NCI-H128 (cell line): ENCODE results near the gene DCLK1.

Experiments
- DNase-seq: peaks from one replicate; lab custom pipeline; 2025; ENCODE audit not compliant: unreplicated experiment; lab: John Stamatoyannopoulos, UW

DCLK1 gene

GRCh38 chr13:35792911-35793310 is 338.3 kb downstream of the DCLK1 start:
- no peak for DNase-seq

GRCh38 chr13:35792021-35792420 is 339.2 kb downstream of the DCLK1 start:
- no peak for DNase-seq

GRCh38 chr13:35791184-35791851 is 339.9 kb downstream of the DCLK1 start:
- DNase-seq = no peak

DNA sequence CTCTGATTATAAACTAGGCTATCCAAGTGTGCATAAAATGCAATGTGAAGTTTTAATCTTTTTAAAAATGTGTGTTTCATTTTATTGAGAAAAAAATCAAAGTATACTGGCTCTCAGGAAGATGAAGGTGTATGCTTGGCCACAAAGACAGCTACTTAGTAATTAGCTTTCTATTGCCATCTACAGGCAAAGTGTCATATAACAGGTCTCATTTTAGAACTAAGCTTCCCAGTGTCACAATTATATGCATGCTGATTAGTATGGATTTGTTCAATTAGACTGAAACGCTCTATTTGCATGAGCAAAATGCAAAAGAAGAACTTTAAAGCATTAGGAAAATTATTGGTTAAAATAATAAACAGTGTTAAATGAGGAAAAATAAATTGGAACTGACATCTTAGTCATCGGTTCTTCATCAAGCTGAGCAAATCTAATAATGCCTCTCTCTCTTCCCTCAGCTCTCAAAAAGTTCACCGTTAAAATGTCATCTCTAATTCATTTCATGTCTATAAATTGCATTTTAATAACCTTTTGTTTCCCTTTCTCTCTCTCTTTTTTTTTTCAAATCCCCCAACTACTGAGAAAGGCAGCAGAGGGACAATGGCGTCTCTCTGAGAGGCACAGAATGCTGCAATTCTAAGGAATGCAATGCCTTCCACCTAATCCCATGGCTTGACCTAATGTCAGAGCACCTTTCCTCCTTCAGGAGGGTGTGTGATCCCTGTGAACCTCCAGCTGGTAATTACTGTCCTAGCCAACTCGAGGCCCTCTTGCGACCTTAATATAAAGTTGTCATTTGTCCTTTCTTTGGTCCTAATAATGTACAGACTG is 341.6 kb downstream of the DCLK1 start:
- DNase-seq = peak; percentile 6

DNA sequence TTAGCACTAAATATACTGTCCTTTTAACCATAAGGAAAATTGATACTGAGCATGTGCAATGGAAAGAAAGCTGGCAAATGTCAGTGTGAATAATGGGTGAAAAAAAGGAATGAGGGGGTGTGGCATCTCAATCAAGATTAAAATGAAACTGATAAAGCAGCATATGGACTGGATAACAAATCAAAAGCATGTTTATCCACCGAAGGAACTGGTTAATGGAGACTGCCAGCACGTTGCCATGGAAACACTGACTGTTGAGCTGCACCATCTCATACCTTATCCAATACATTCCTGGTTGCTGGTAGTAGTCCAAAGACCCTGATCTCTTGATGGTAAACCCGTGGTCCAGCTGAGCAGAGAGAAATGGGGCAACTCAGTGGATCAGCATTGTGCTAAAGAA is 343.2 kb downstream of the DCLK1 start:
- DNase-seq = no peak

DNA sequence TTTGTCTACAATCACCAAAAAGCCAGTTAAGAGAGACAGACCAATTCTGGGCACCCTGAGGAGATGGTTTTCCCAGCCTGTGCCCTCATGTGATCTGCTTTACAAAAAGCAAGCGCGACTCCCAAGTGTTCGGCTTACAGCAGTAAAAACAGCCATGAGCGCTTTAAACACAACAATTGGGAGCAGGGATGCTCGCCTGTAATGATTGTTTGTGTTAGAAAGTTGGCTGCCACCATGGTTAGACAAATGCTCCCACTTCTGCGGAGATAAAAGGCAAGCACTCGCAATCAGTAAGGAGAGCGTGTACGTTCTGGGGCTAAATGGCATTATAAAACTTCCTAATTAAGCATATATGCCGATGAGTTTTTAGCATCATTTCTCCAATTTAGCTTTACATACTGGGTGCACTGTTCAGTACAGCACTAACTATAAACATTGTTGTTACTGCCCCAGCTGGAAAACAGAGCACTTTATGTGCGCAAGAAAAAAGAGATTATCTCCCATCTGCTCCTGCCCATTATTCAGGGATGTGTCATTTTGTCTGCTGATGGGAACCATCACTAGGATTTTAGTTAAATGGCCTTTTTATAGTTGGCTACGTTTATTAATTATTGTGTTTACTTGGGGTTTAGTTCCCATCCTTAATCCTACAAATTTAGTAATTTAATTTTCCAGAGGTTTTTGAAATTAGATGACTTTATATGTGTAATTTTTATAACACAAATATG is 345.4 kb downstream of the DCLK1 start:
- no peak for DNase-seq

DNA sequence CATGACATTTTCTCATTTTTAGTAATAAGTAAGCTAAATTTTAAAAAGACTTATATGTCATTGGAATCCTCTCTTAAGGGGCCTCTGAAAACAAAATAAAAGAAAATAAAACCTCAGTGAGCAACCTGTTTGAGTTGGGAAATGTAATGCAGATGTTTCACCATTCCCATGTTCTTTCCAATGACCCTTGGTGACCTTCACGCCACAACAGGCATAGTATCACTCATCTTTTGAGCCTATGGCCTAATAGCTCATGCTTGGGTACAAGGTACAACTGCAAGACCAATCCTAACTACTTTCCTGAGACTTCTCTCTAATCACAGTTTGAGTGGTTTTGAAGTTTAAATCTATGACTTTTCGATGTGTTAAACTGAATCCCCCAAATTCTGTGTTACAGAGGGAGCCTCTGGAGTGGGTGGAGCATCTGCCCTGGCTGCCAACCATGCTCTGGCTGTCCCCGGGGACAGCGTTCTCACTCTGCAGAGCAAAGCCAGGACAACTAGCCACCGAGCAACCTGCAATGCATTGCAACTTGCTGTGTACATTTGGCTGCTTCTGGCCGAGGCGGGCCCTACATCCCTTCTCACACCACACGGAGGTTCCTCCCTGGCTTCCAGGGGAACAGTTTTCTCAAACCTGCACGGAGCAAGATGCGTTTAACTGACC is 346.8 kb downstream of the DCLK1 start:
- DNase-seq = no peak

DNA sequence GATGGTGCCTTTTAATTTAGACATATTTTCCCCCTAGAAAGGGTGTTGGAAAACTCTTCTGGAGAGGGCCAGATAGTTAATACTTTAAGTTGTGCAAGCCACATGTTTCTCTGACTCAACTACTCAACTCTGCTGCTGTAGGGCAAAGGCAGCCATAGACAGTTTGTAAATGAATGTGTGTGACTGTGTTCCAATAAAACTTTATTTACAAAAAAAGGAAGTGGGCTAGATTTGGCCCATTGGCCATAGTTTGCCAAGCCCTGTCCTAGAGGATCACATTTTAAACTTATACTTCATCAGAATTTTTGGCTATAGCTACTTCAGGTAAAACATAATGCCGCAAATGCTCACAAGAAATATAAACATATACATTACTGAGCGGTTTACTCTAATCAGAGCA is 348.4 kb downstream of the DCLK1 start:
- DNase-seq = no peak

- DNase-seq = no peak
Measured at GRCh38 chr13:35781036-35782000, 349.9 kb downstream of the DCLK1 start.

DNA sequence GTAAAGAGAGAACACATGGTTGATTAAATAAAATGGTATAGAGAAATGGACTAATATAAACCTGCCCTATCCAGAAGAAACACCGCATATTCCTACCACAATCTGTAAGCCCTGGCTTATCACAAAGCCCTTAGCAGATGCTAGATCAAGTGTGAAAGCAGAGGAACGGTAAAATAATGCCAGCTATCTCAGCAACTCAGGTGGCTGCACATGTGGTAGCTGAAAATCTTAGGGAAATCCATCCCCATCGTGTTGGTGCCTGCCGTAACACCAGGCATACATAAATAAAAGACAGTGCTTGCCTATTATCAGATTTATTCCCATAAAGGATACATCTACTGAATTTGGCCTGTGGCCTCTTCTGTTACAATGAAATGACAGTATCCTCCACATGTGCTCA is 350.6 kb downstream of the DCLK1 start:
- DNase-seq = no peak

DNA sequence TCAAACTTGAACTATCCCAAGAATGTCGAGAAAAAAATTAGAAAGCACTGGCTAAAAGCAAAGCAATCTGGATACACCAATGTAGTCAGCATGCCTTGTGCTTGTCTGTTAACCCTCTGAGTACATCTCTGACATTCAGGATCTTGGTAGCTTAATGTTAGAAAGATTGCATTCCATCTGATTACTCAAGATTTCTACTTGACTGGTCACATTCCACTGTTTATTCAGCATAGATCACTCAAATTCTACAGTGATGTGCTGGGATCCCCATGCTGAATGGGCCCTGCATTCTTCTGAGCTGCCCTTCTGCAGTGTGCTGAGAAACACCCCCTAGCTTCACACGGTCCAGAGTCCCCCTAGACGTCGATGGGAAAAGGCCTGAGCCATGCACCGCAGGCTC is 359.3 kb downstream of the DCLK1 start:
- DNase-seq = no peak

DNA sequence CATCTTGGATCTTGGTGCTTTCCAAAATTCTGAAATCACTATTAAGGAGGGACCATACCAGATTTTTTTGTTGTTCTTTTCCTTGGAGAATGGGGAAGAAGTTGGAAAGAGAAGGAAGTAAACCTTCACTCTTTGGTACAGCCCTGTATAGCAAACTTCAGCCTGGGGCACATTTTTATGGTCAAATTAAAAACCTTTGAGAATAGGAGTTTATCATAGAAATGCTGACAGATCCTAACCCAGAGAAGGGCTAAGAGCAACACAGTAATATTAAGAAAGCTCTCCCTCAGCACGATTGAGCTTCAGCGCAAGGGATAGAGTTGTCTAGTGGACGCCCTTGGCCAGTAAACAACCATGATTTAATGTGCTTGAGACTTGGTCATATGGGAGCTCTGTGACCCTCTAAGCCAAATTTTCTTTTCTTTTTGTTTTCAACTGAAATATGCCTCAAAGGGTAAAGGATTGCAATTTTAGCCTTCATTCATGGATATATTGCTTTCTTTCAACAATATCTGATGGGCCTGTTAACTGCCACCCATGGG is 360.4 kb downstream of the DCLK1 start:
- no peak for DNase-seq

GRCh38 chr13:35769812-35770211 is 361.4 kb downstream of the DCLK1 start:
- DNase-seq = no peak

- DNase-seq = no peak
Measured at GRCh38 chr13:35768551-35768950, 362.6 kb downstream of the DCLK1 start.

GRCh38 chr13:35768073-35768472 is 363.1 kb downstream of the DCLK1 start:
- DNase-seq = no peak

- DNase-seq = no peak
Measured at GRCh38 chr13:35767256-35767976, 363.8 kb downstream of the DCLK1 start.

DNA sequence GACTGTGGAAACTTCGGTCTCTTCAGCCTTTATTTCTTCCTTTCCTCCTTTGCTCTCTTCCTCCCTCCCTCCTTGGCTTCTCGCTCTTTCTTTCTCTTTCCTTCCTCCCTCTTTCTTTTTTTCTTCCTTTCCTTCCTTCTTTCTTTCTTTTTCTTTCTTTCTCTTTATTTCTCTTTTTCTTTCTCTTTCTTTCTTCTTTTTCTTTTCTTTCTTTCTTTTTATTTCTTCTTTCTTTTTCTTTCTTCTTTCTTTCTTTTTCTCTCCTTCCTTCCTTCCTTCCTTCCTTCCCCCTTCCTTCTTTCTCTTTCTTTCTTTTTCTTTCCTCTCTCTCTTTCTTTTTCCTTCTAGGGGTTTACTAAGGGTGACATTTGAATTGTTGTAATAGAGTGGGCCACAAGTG is 364.5 kb downstream of the DCLK1 start:
- DNase-seq = no peak

GRCh38 chr13:35765941-35766340 is 365.2 kb downstream of the DCLK1 start:
- DNase-seq = no peak

GRCh38 chr13:35765366-35765765 is 365.8 kb downstream of the DCLK1 start:
- DNase-seq = no peak
